BE2C (cell line): ENCODE results near the gene EDNRA.

Source experiments
- DNase-seq: peaks from one replicate; pipeline ENCODE4 v3.0.0-alpha.2; 2020
- H3K27me3 ChIP-seq: fragments of 250-450 bp; sonication (Bioruptor Pico); 2 replicates; pipeline ENCODE4 v1.5.1; 2020; ENCODE audit warnings: mild to moderate bottlenecking
- H3K36me3 ChIP-seq: fragments of 250-450 bp; sonication (Bioruptor Pico); 2 replicates; pipeline ENCODE4 v1.5.1; 2020; ENCODE audit warnings: mild to moderate bottlenecking
- H3K4me1 ChIP-seq: fragments of 250-450 bp; sonication (Bioruptor Pico); 2 replicates; pipeline ENCODE4 v1.5.1; 2020
- H3K4me3 ChIP-seq: 2 replicates; pipeline ENCODE4 v1.5.1; 2011; ENCODE audit warnings: low read depth, low read length
- H3K9me3 ChIP-seq: fragments of 250-450 bp; sonication (Bioruptor Pico); 2 replicates; pipeline ENCODE4 v1.5.1; 2020
- CTCF ChIP-seq: IDR thresholded peaks from 2 replicates; pipeline ENCODE4 v1.5.1; 2012; ENCODE audit warnings: mild to moderate bottlenecking, low read depth, low read length

EDNRA gene

GRCh38 chr4:147491086-147491485 is 10.2 kb downstream of the EDNRA start:
- DNase-seq: no peak
- Histone ChIP-seq H3K27me3 (no peaks in the 10 kb centered on the region), H3K9me3 (no peaks in the 10 kb centered on the region), H3K36me3 (no peaks in the 10 kb centered on the region; the same call in 1 of the 2 replicates), H3K4me3 (no peak overlapping the region), H3K4me1 (peaks cover 4% of the 10 kb centered on the region; the same call in 1 of the 2 replicates)
- no peak for TF ChIP-seq CTCF

GRCh38 chr4:147492306-147492705 is 11.4 kb downstream of the EDNRA start:
- Histone ChIP-seq H3K36me3 (no peaks in the 10 kb centered on the region; the same call in 1 of the 2 replicates), H3K27me3 (no peaks in the 10 kb centered on the region), H3K9me3 (no peaks in the 10 kb centered on the region), H3K4me3 (no peak overlapping the region), H3K4me1 (peaks cover 4% of the 10 kb centered on the region; the same call in 1 of the 2 replicates)
- TF ChIP-seq CTCF: no peak
- no peak for DNase-seq

- no peaks in the 10 kb centered on the region for H3K9me3 ChIP-seq
- no peak for TF ChIP-seq CTCF
- no peak for DNase-seq
Observed at GRCh38 chr4:147492761-147493160, 11.9 kb downstream of the EDNRA start.

GRCh38 chr4:147493307-147493706 is 12.4 kb downstream of the EDNRA start:
- Histone ChIP-seq H3K4me3 (no peak overlapping the region), H3K9me3 (no peaks in the 10 kb centered on the region), H3K27me3 (no peaks in the 10 kb centered on the region), H3K36me3 (no peaks in the 10 kb centered on the region; the same call in 1 of the 2 replicates), H3K4me1 (no peaks in the 10 kb centered on the region; the same call in 1 of the 2 replicates)
- no peak for DNase-seq
- TF ChIP-seq CTCF: no peak

More at GRCh38 chr4:147492761-147493160, 11.9 kb downstream of the EDNRA start:
- no peak overlapping the region for H3K4me3 ChIP-seq
- peaks cover 4% of the 10 kb centered on the region; the same call in 1 of the 2 replicates for H3K4me1 ChIP-seq
- no peaks in the 10 kb centered on the region for H3K27me3 ChIP-seq
- no peaks in the 10 kb centered on the region; the same call in 1 of the 2 replicates for H3K36me3 ChIP-seq

- DNase-seq: no peak
- TF ChIP-seq CTCF: no peak
- Histone ChIP-seq H3K4me3 (no peak overlapping the region), H3K36me3 (no peaks in the 10 kb centered on the region; the same call in 1 of the 2 replicates), H3K4me1 (no peaks in the 10 kb centered on the region; the same call in 1 of the 2 replicates), H3K27me3 (no peaks in the 10 kb centered on the region), H3K9me3 (no peaks in the 10 kb centered on the region)
Observed at GRCh38 chr4:147494301-147494700, 13.4 kb downstream of the EDNRA start.

GRCh38 chr4:147496500-147496899 is 15.6 kb downstream of the EDNRA start:
- Histone ChIP-seq H3K36me3 (no peaks in the 10 kb centered on the region; the same call in 1 of the 2 replicates), H3K4me3 (no peak overlapping the region), H3K4me1 (no peaks in the 10 kb centered on the region; the same call in 1 of the 2 replicates), H3K9me3 (no peaks in the 10 kb centered on the region), H3K27me3 (no peaks in the 10 kb centered on the region)
- no peak for TF ChIP-seq CTCF
- no peak for DNase-seq
